Activated CD4-positive, alpha-beta T cell treated with anti-CD3 and anti-CD28 coated beads, Interleukin-2, amount 50 U/mL, for 24 hours (primary cell): ENCODE measurements around the gene COPG2.
"Not testable (repeated sequence)": the region's sequence is repeated elsewhere in the genome, so short reads cannot be mapped to it uniquely, and the experiment has no call there.

Experiments
- DNase-seq, 2 donors: peaks; one replicate each; pipeline ENCODE4 v3.0.0-alpha.2; 2020; ENCODE audit warnings: low read depth in 1 of 2, low spot score in 1 of 2

COPG2 gene

GRCh38 chr7:130566168-130566897 lies 102.2 kb downstream of the COPG2 start:
- no peak for DNase-seq

DNA sequence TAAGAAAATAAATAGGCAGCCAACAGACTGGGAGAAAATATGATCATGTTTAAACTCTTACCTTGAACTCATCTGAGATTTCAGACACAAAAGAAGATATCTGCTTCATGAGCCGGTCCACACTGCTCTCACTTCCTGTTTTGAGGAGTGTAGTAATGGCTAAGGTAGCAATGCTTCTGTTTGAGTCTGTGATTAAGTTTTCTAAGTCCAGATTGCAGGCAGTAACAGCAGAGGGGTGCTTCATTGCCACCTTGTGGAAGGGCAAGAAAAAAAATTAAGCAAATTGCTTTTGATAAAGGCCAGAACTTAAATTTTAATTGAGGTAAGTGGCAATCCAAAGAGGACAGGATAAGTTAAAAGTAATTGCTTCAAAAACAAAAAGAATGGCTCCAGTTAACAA lies 107.6 kb downstream of the COPG2 start:
- DNase-seq, result no peak

- no peak for DNase-seq
These were observed 109.4 kb downstream of the COPG2 start for GRCh38 chr7:130559184-130559583.

DNA sequence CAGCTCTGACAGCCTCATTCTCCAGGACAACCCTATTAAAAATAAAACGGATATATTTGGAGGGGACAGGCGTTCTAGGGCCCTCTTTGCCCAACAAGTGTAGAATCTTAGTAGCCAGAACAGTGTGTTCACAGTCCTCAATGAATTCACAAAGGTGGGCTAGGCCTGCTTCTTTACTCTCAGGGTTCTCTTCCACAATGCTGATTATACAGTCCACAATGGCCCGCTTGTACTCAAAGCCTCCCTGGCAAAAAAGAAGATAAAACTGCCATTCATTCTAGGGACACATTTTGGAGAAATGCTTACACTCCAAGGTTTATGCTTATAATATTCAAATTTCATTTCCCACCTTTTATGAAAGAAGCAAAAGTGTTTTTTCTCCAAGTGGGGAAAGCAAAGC lies 114.1 kb downstream of the COPG2 start:
- no peak for DNase-seq

GRCh38 chr7:130553398-130554029 lies 115.0 kb downstream of the COPG2 start:
- no peak for DNase-seq

DNA sequence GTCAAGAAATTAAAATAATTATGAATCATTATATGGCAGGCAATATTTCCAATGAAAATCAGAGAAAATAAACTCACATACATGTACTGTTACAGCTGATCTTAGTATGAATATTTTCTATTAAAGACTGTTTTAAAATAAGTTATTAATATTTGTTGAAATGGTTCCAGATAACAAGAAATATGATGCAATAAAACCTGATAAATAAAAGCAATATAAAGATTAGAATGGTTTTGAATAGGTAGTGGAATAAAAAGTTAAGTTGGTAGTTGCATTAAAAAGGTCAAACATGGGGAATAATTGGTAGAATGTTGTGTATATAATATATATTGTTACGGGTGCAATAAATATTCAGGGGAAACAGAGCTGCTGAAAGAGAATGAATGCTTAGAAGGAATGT lies 124.2 kb downstream of the COPG2 start:
- DNase-seq, result no peak

DNA sequence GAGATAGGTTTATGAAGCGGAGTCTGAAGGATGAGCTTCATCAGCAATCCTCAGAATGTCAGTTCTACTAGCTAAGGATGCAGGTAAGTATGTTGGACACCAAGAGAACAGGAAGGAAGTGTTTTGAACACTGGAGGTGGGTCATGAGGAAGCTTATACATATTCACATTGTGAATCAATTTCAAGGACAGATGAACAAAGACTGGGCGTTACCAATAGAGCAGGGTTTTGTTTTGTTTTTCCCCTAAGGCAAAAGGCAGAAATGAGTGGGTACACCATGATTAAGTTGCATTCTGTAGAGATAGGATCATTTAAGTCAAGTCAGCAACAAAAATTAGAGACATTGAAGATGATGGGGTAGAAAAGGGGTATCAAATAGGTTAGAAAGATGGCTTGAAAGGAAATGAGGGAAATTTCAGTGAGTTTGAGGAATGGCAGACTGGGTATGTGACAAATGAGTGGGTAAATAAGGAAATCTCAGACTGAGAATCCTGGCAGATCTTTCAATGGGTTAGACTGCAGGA lies 125.0 kb downstream of the COPG2 start:
- no peak for DNase-seq

DNA sequence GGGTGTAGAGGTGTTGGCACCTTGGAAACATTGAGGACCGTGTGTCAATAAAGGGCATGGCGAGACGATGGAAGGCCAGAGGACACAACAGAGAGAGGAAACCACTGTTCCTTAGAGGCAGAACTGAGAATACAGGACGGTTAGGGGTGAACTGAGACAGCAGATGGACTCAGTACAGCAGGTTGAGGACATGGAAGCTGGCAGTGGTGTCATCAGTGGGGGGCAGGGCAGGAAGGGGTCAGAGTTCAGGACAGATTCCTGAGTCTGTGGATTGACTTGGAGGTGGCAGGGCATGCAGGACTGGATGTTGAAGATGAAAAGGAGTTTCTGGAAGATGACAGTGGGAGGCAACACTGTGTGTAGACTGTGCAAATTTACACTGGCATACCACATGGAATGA lies 126.3 kb downstream of the COPG2 start:
- DNase-seq, result not testable (repeated sequence)

DNA sequence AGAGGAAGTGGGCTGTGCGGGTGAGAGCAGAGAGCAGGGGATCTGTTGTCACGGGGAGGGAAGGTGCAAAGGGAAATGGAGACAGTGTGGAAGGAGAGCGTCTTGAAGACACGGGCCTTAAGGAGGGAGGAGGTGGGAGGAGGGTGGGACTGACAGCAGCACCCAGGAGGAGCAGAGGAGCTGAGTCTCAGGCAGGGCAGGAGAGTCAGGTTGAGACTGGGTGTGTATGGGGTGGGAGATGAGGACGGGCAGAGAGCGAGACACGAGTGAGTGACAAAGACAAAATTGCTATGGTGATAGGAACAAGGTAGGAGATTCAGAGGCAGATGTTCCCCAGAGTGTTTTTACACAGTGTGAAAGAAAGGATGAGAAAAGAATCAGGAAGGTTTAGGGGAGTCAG lies 127.3 kb downstream of the COPG2 start:
- DNase-seq, result not testable (repeated sequence)

DNA sequence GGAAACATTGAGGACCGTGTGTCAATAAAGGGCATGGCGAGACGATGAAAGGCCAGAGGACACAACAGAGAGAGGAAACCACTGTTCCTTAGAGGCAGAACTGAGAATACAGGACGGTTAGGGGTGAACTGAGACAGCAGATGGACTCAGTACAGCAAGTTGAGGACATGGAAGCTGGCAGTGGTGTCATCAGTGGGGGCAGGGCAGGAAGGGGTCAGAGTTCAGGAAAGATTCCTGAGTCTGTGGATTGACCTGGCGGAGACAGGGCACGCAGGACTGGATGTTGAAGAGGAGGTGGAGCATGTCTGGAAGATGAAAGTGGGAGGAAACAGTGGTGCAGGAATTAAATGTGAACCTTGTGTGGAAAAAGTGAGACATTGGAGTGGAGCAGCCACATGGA lies 130.7 kb downstream of the COPG2 start:
- DNase-seq, result not testable (repeated sequence)

GRCh38 chr7:130529417-130529816 lies 139.1 kb downstream of the COPG2 start:
- no peak for DNase-seq

- DNase-seq, result not testable (repeated sequence)
These were observed 140.7 kb downstream of the COPG2 start for GRCh38 chr7:130527752-130528355.

GRCh38 chr7:130524628-130525027 lies 143.9 kb downstream of the COPG2 start:
- no peak for DNase-seq

DNA sequence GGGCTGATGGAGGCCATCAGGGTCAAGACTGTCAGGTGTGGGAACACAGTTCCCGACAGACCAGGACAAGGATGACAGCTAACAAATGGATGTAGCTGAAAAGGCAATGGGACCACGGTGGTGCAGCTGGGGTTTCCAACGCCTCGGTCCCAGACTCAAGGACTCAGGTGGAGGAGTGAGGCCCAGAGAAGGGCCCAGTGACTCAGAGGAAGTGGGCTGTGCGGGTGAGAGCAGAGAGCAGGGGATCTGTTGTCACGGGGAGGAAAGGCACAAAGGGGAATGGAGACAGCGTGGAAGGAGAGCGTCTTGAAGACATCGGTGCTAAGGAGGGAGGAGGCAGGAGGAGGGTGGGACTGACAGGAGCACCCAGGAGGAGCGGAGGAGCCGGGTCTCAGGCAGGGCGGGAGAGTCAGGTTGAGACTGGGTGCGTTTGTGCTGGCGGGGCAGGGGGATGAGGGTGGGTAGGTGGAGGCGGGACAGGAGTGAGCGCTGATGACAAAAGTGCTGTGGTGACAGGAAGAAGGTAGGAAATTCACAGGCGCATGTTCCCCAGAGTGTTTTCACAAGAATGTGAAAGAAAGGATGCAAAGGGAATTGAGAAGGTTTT lies 144.9 kb downstream of the COPG2 start:
- not testable (repeated sequence) for DNase-seq

- no peak for DNase-seq
These were observed 147.1 kb downstream of the COPG2 start for GRCh38 chr7:130521258-130521951.

DNA sequence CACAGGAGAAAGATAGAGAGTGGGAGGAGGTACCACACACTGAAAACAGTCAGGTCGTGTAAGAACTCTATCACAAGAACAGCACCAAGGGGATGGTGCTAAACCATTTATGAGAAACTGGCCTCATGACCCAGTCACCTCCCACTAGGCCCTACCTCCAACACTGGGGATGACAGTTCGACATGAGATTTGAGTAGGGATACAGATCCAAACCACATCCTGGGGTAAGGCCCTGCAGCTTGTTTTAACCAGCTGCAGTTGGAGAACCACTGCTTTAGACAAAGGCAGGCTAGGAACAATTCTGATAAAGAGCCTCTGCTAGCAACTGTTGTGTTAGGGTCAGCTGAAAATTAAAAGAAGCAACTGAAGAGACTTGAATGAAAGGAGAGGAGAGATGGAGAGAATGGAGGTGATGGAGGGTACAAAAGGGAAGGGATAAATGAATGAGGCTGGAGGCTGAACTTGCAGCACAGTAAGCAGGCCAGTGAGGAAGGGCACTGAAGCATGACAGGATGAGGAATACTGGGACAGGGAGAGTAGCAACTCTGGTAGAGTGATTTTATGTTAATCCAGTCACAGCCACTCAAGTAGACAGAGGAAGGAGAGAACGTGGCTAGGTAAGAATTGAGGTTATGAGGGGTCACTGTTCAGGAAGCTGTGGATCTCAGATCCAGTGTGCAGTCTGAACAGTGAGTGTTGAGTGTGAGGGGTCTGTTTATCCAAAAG lies 153.1 kb downstream of the COPG2 start:
- DNase-seq, result no peak

GRCh38 chr7:130513447-130513846 lies 155.1 kb downstream of the COPG2 start:
- DNase-seq, result no peak

DNA sequence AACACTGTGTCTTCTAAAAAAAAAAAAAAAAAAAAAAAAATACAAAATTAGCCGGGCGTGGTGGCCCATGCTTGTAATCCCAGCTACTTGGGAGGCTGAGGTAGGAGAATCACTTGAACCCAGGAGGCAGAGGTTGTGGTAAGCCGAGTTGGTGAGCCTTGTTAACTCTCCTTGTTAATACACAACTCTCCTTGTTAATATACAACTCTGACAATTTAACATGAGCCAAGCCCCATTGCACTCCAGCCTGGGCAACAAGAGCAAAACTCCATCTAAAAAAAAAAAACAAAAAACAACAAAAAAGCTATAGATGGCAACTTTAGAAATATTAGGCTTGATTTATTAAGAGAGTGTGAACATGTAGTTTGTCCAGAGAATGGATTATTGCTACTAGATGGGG lies 156.5 kb downstream of the COPG2 start:
- DNase-seq, result not testable (repeated sequence)

GRCh38 chr7:130506358-130506757 lies 162.2 kb downstream of the COPG2 start:
- no peak for DNase-seq

- no peak for DNase-seq
These were observed 162.8 kb downstream of the COPG2 start for GRCh38 chr7:130505753-130506152.

- DNase-seq, result no peak
These were observed 167.6 kb downstream of the COPG2 start for GRCh38 chr7:130500910-130501309.
